ENCODE results near the gene SNORC.
A peak's percentile ranks its signal among the peaks of the same experiment; 100 is the strongest.

Gene SNORC

GRCh38 chr2:232913903-232914302 lies 43.8 kb downstream of the SNORC start:
- no peaks in the 10 kb centered on the region for H3K36me3 ChIP-seq (ENCODE audit: control insufficient read depth, insufficient read depth, low read length)
- peaks cover 7% of the 10 kb centered on the region; the same call in 1 of the 2 replicates for H3K9me3 ChIP-seq (ENCODE audit: control insufficient read depth, insufficient read depth, low read length)
- H3K4me1 ChIP-seq (ENCODE audit: control insufficient read depth, insufficient read depth, low read length) = no peaks in the 10 kb centered on the region
- H3K27me3 ChIP-seq (ENCODE audit: control insufficient read depth, insufficient read depth, low read length) = no peaks in the 10 kb centered on the region
- H3K9ac ChIP-seq (ENCODE audit: low read depth, low read length) = no peak overlapping the region
- no peak overlapping the region for H3K27ac ChIP-seq (ENCODE audit: low read depth, low read length)
- H3K4me3 ChIP-seq (ENCODE audit: low read depth, low read length) = no peak overlapping the region

DNA sequence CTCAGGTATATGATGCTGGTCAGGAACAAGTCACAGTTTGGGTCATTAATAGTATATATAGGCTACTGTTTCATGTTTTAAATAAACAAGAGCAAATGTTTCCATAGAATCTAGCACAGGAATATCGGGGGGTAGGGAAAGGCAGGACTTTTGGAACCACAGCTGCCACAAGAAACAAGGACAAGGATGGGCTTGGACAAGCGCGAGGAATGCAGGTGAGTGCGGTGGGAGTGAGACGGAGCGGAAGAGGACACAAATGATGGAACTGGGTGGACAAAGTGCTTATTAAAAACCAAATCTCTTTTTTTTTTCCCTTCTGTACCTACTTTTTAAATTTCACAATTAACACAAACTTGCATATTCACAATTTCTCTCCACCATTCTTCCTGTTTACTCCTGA lies 49.1 kb downstream of the SNORC start:
- peaks cover 4% of the 10 kb centered on the region; the same call in 1 of the 2 replicates for H3K4me1 ChIP-seq (ENCODE audit: control insufficient read depth, insufficient read depth, low read length)
- H3K27ac ChIP-seq (ENCODE audit: low read depth, low read length) = no peak overlapping the region
- no peak overlapping the region for H3K4me3 ChIP-seq (ENCODE audit: low read depth, low read length)
- H3K27me3 ChIP-seq (ENCODE audit: control insufficient read depth, insufficient read depth, low read length) = no peaks in the 10 kb centered on the region; the same call in 1 of the 2 replicates
- H3K36me3 ChIP-seq (ENCODE audit: control insufficient read depth, insufficient read depth, low read length) = no peaks in the 10 kb centered on the region
- no peak overlapping the region for H3K9ac ChIP-seq (ENCODE audit: low read depth, low read length)
- no peaks in the 10 kb centered on the region for H3K9me3 ChIP-seq (ENCODE audit: control insufficient read depth, insufficient read depth, low read length)

DNA sequence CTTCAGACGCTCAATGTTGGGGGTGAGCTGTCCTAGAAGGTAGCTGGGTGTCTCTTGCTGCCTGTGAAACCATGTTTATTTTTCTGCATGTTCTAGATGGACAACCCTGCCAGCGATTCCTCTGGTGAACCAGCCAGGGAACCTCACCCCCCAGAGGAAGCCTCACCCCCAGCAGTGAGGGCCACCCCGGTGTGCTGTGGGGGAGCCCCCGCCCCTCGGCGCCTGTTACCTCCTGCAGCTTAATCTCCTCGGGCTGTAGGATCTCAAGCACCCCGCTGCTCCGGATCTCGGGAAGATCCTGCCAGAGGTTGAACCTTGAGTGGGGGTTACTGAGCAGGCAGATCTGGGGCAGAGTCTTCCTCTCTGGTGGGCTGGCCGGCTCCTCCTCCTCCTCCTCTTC lies 50.0 kb downstream of the SNORC start:
- Histone ChIP-seq H3K36me3 (ENCODE audit: control insufficient read depth, insufficient read depth, low read length) (no peaks in the 10 kb centered on the region), H3K4me3 (ENCODE audit: low read depth, low read length) (no peak overlapping the region), H3K9me3 (ENCODE audit: control insufficient read depth, insufficient read depth, low read length) (no peaks in the 10 kb centered on the region), H3K4me1 (ENCODE audit: control insufficient read depth, insufficient read depth, low read length) (peaks cover 4% of the 10 kb centered on the region; the same call in 1 of the 2 replicates), H3K27me3 (ENCODE audit: control insufficient read depth, insufficient read depth, low read length) (peaks cover 9% of the 10 kb centered on the region), H3K9ac (ENCODE audit: low read depth, low read length) (no peak overlapping the region), H3K27ac (ENCODE audit: low read depth, low read length) (no peak overlapping the region)

- H3K4me1 ChIP-seq (ENCODE audit: control insufficient read depth, insufficient read depth, low read length) = peaks cover 10% of the 10 kb centered on the region; the same call in 1 of the 2 replicates
- no peak overlapping the region for H3K27ac ChIP-seq (ENCODE audit: low read depth, low read length)
- H3K9ac ChIP-seq (ENCODE audit: low read depth, low read length) = no peak overlapping the region
- peaks cover 16% of the 10 kb centered on the region for H3K27me3 ChIP-seq (ENCODE audit: control insufficient read depth, insufficient read depth, low read length)
- H3K9me3 ChIP-seq (ENCODE audit: control insufficient read depth, insufficient read depth, low read length) = no peaks in the 10 kb centered on the region
- no peaks in the 10 kb centered on the region for H3K36me3 ChIP-seq (ENCODE audit: control insufficient read depth, insufficient read depth, low read length)
- no peak overlapping the region for H3K4me3 ChIP-seq (ENCODE audit: low read depth, low read length)
These were observed 50.7 kb downstream of the SNORC start for GRCh38 chr2:232920760-232921159.

GRCh38 chr2:232924433-232924832 lies 54.4 kb downstream of the SNORC start:
- no peak overlapping the region for H3K27ac ChIP-seq (ENCODE audit: low read depth, low read length)
- H3K4me1 ChIP-seq (ENCODE audit: control insufficient read depth, insufficient read depth, low read length) = peaks cover 26% of the 10 kb centered on the region; the same call in 1 of the 2 replicates
- H3K27me3 ChIP-seq (ENCODE audit: control insufficient read depth, insufficient read depth, low read length) = peaks cover 50% of the 10 kb centered on the region
- H3K36me3 ChIP-seq (ENCODE audit: control insufficient read depth, insufficient read depth, low read length) = no peaks in the 10 kb centered on the region
- H3K4me3 ChIP-seq (ENCODE audit: low read depth, low read length) = no peak overlapping the region
- no peak overlapping the region for H3K9ac ChIP-seq (ENCODE audit: low read depth, low read length)
- no peaks in the 10 kb centered on the region for H3K9me3 ChIP-seq (ENCODE audit: control insufficient read depth, insufficient read depth, low read length)

DNA sequence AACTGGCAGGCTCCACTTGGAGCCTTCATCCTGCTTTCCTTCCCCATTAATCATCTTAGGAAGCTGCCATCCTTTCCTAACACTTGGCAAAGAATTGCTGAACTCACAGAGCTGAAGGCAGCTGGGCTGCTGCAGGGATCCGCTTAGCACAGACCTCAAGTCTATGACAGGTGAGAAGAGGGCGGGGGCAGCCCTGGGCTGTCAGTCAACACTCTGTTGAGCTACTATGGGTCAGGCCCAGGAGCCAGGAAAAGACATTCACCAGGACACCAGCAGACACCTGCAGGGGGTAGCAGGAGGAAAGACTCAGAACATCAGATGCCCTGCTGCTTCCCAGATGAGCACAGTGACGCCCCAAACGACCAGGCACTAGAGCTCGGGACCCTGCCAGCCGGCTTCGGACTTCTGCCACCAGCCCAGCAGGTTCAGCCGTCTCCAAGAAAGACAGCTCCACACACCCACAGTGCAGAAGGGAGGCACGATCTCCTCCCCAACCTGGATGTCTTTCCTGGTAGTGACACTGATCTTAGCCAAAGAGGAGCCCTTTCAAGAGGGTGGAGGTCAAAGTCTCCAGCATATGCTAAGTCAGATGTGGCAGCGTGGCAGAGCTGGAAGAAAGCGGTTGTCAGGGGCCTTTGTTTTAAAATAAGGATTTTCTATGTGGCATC lies 55.2 kb downstream of the SNORC start:
- H3K9me3 ChIP-seq (ENCODE audit: control insufficient read depth, insufficient read depth, low read length) = no peaks in the 10 kb centered on the region
- H3K36me3 ChIP-seq (ENCODE audit: control insufficient read depth, insufficient read depth, low read length) = no peaks in the 10 kb centered on the region
- H3K27me3 ChIP-seq (ENCODE audit: control insufficient read depth, insufficient read depth, low read length) = peaks cover 58% of the 10 kb centered on the region
- peaks cover 23% of the 10 kb centered on the region; the same call in 1 of the 2 replicates for H3K4me1 ChIP-seq (ENCODE audit: control insufficient read depth, insufficient read depth, low read length)
- no peak overlapping the region for H3K4me3 ChIP-seq (ENCODE audit: low read depth, low read length)
- H3K9ac ChIP-seq (ENCODE audit: low read depth, low read length) = no peak overlapping the region
- H3K27ac ChIP-seq (ENCODE audit: low read depth, low read length) = no peak overlapping the region

GRCh38 chr2:232925821-232926156 lies 55.7 kb downstream of the SNORC start:
- Histone ChIP-seq H3K9me3 (ENCODE audit: control insufficient read depth, insufficient read depth, low read length) (no peaks in the 10 kb centered on the region), H3K27me3 (ENCODE audit: control insufficient read depth, insufficient read depth, low read length) (peaks cover 63% of the 10 kb centered on the region), H3K4me1 (ENCODE audit: control insufficient read depth, insufficient read depth, low read length) (peaks cover 22% of the 10 kb centered on the region; the same call in 1 of the 2 replicates), H3K9ac (ENCODE audit: low read depth, low read length) (no peak overlapping the region), H3K27ac (ENCODE audit: low read depth, low read length) (no peak overlapping the region), H3K4me3 (ENCODE audit: low read depth, low read length) (no peak overlapping the region), H3K36me3 (ENCODE audit: control insufficient read depth, insufficient read depth, low read length) (no peaks in the 10 kb centered on the region)

DNA sequence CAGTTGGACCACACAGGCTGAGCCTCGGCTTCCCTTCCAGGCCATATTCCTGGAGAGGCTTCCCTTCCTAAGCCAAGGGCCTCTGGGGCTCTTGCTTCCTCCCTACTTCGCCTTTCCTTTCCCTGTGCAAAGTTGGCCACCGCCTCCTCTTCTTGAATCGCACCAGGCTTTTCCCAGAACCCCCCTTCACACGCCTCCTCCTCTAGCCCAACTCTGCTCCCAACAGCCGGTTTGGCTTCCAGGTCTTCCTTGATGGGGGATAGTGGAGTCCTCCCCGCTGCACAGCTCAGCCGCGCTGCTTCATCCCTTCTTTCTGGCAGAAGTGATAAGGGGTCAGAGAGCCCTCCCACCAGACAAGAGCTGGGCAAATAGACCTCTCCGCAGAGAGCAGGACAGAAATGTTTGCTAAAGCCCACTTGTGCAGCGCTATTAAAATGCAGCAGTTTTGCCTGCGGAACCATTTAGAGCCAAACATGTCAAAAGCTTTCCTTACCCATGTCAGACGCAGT lies 56.4 kb downstream of the SNORC start:
- Histone ChIP-seq H3K4me3 (ENCODE audit: low read depth, low read length) (peak overlapping the region; percentile 45; the same call in 1 of the 2 replicates), H3K9ac (ENCODE audit: low read depth, low read length) (no peak overlapping the region), H3K27me3 (ENCODE audit: control insufficient read depth, insufficient read depth, low read length) (peaks cover 70% of the 10 kb centered on the region)

GRCh38 chr2:232927032-232927792 lies 57.1 kb downstream of the SNORC start:
- H3K4me3 ChIP-seq (ENCODE audit: low read depth, low read length) = peak overlapping the region; percentile 45; the same call in 1 of the 2 replicates

More for the DNA sequence above, 56.4 kb downstream of the SNORC start:
- no peak overlapping the region for H3K27ac ChIP-seq (ENCODE audit: low read depth, low read length)
- H3K9me3 ChIP-seq (ENCODE audit: control insufficient read depth, insufficient read depth, low read length) = no peaks in the 10 kb centered on the region
- peaks cover 22% of the 10 kb centered on the region; the same call in 1 of the 2 replicates for H3K4me1 ChIP-seq (ENCODE audit: control insufficient read depth, insufficient read depth, low read length)
- no peaks in the 10 kb centered on the region for H3K36me3 ChIP-seq (ENCODE audit: control insufficient read depth, insufficient read depth, low read length)

DNA sequence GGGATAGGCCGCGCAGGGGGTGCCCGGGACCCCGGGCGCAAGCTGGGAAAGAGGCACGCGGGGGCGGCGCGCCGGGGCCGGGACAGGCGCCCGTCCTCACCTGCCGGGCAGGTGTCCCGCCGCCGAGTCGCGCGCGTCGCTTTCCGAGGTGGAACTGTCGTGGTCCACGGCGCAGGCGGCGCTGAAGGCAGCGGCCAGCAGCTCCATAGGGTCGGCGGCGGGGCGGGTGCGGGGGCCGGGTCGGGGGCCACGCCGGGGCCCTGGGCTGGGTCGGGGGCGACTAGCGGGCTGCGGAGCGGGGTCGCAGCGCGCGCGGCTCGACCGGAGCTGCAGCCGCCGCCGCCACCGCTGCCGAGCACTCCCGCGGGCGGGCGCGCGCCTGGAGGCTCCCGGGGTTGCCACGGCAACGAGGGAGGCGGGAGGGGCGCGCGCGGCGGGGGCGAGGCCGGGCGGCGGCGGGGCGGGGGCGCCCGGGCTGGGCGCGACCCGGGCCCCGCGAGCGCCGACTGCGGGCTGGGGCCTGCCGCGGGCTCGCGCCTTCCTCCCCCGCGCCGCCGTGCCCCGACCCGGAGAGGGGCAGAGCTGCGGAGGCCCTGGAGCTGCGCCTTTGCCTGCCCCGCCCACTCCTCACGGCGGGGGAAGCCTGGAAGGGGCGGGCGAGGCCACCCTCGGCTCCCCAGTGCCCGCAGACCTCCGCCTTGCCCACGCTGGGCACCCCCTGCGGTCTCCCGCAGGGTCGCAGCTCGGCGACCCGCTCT lies 57.9 kb downstream of the SNORC start:
- Histone ChIP-seq H3K9me3 (ENCODE audit: control insufficient read depth, insufficient read depth, low read length) (no peaks in the 10 kb centered on the region), H3K27me3 (ENCODE audit: control insufficient read depth, insufficient read depth, low read length) (peaks cover 75% of the 10 kb centered on the region), H3K9ac (ENCODE audit: low read depth, low read length) (no peak overlapping the region), H3K27ac (ENCODE audit: low read depth, low read length) (no peak overlapping the region), H3K36me3 (ENCODE audit: control insufficient read depth, insufficient read depth, low read length) (no peaks in the 10 kb centered on the region), H3K4me3 (ENCODE audit: low read depth, low read length) (peak overlapping the region; percentile 69), H3K4me1 (ENCODE audit: control insufficient read depth, insufficient read depth, low read length) (peaks cover 22% of the 10 kb centered on the region; the same call in 1 of the 2 replicates)

More at GRCh38 chr2:232927032-232927792, 57.1 kb downstream of the SNORC start:
- no peaks in the 10 kb centered on the region for H3K36me3 ChIP-seq (ENCODE audit: control insufficient read depth, insufficient read depth, low read length)
- no peak overlapping the region for H3K27ac ChIP-seq (ENCODE audit: low read depth, low read length)
- no peaks in the 10 kb centered on the region for H3K9me3 ChIP-seq (ENCODE audit: control insufficient read depth, insufficient read depth, low read length)
- H3K27me3 ChIP-seq (ENCODE audit: control insufficient read depth, insufficient read depth, low read length) = peaks cover 75% of the 10 kb centered on the region
- no peak overlapping the region for H3K9ac ChIP-seq (ENCODE audit: low read depth, low read length)
- peaks cover 22% of the 10 kb centered on the region; the same call in 1 of the 2 replicates for H3K4me1 ChIP-seq (ENCODE audit: control insufficient read depth, insufficient read depth, low read length)
